ENCODE data around the gene PATZ1.

DNA sequence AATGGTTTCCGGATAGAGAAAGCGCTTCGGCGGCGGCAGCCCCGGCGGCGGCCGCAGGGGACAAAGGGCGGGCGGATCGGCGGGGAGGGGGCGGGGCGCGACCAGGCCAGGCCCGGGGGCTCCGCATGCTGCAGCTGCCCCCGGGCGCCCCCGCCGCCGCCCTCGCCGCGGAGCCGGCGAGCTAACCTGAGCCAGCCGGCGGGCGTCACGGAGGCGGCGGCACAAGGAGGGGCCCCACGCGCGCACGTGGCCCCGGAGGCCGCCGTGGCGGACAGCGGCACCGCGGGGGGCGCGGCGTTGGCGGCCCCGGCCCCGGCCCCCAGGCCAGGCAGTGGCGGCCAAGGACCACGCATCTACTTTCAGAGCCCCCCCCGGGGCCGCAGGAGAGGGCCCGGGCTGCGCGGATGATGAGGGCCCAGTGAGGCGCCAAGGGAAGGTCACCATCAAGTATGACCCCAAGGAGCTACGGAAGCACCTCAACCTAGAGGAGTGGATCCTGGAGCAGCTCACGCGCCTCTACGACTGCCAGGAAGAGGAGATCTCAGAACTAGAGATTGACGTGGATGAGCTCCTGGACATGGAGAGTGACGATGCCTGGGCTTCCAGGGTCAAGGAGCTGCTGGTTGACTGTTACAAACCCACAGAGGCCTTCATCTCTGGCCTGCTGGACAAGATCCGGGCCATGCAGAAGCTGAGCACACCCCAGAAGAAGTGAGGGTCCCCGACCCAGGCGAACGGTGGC, 69.5 kb downstream of the PATZ1 start:
- TF ChIP-seq, protein P1, sequence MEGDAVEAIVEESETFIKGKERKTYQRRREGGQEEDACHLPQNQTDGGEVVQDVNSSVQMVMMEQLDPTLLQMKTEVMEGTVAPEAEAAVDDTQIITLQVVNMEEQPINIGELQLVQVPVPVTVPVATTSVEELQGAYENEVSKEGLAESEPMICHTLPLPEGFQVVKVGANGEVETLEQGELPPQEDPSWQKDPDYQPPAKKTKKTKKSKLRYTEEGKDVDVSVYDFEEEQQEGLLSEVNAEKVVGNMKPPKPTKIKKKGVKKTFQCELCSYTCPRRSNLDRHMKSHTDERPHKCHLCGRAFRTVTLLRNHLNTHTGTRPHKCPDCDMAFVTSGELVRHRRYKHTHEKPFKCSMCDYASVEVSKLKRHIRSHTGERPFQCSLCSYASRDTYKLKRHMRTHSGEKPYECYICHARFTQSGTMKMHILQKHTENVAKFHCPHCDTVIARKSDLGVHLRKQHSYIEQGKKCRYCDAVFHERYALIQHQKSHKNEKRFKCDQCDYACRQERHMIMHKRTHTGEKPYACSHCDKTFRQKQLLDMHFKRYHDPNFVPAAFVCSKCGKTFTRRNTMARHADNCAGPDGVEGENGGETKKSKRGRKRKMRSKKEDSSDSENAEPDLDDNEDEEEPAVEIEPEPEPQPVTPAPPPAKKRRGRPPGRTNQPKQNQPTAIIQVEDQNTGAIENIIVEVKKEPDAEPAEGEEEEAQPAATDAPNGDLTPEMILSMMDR (conservative IDR thresholded peaks at IDR 0.05; ENCODE audit: low read depth in 2 of 2), result no peak
- TF ChIP-seq POLR2AphosphoS5 (IDR thresholded peaks at IDR 0.05; ENCODE audit: low read depth), result no peak

Data from GM23338 (cell line).